Upper lobe of left lung (tissue), 6 donors: ENCODE measurements around the gene FEM1C. TPM values are rescaled to one million over a fixed set of nuclear protein-coding genes. Genes with fewer than 3 reads are reported as not detected.

Source experiments
- ATAC-seq, 2 donors: fragments of 200-7000 bp; cut with Tn5 transposase; one replicate each; pipeline ENCODE4 v1.9.1; 2022; ENCODE audit warnings: mild to moderate bottlenecking in 2 of 2, moderate library complexity in 2 of 2; ENCODE audit not compliant: low FRiP score in 2 of 2
- DNase-seq, 2 donors: peaks; one replicate each; pipeline ENCODE4 v3.0.0-alpha.2; 2019 to 2020
- H3K27ac ChIP-seq, 4 donors: fragments of 200-600 bp; sonication (generic); one replicate each; pipeline ENCODE4 v1.5.1; 2016 to 2019
- H3K27me3 ChIP-seq, 4 donors: fragments of 200-600 bp; sonication (generic); one replicate each; pipeline ENCODE4 v1.5.1; 2017 to 2019
- H3K36me3 ChIP-seq, 4 donors: fragments of 200-600 bp; sonication (generic); one replicate each; pipeline ENCODE4 v1.5.1; 2016 to 2019
- H3K4me1 ChIP-seq, 4 donors: fragments of 200-600 bp; sonication (generic); one replicate each; pipeline ENCODE4 v1.5.1; 2018 to 2019
- H3K4me3 ChIP-seq, 4 donors: fragments of 200-600 bp; sonication (generic); one replicate each; pipeline ENCODE4 v1.5.1; 2017 to 2019; ENCODE audit warnings: mild to moderate bottlenecking in 2 of 4, moderate library complexity in 1 of 4
- H3K9me3 ChIP-seq, 4 donors: fragments of 200-600 bp; sonication (generic); one replicate each; pipeline ENCODE4 v1.5.1; 2018 to 2019
- CTCF ChIP-seq, 6 experiments: fragments of 450-650 bp in 4 of 6; fragments of 200-600 bp in 2 of 6; sonication (generic) in 2 of 6; IDR thresholded peaks; one replicate each; pipeline ENCODE4 v1.5.1; 2016 to 2019; ENCODE audit warnings: antibody characterized with exemption in 6 of 6
- EP300 ChIP-seq, 4 donors: sonication (generic); formaldehyde crosslinking; IDR thresholded peaks; one replicate each; pipeline ENCODE4 v1.5.1; 2017; ENCODE audit warnings: antibody characterized with exemption in 4 of 4, control low read depth in 2 of 4
- POLR2A ChIP-seq, 4 donors: fragments of 450-650 bp; IDR thresholded peaks; one replicate each; pipeline ENCODE4 v1.5.1; 2016 to 2017; ENCODE audit warnings: antibody characterized with exemption in 4 of 4, mild to moderate bottlenecking in 2 of 4
- POLR2AphosphoS5 ChIP-seq, 2 donors: sonication (generic); formaldehyde crosslinking; IDR thresholded peaks; one replicate each; pipeline ENCODE4 v1.5.1; 2017; ENCODE audit warnings: antibody characterized with exemption in 2 of 2
- WGBS, 2 donors: methylation state at CpG; one replicate each; pipeline ENCODE4 v1.1.5; 2017 to 2018; 5-methylcytosine and 5-hydroxymethylcytosine counted together
- total RNA-seq, 6 donors: library from RNA; depleted of rRNA in 4 of 6; stranded (reverse); fragments of >200 nt in 4 of 6; gene quantifications; one replicate each; pipeline versions ENCODE4 v1.1.0 to v1.2.1, GENCODE V29; 2016 to 2021
- donor health status: DM: no; HTN: no; CAD: no; lungs with moderate emphysema.
- donor health status: DM: no; HTN: yes; CAD: no; lungs with severe emphysema.

Gene FEM1C
- total RNA-seq, 6 donors from 2014 or later, result 9.7 to 39.8 (median 24.5) TPM

GRCh38 chr5:115496936-115497576 is 47.5 kb downstream of the FEM1C start:
- no peak overlapping the region for H3K27ac ChIP-seq
- H3K27me3 ChIP-seq, result no peaks in the 10 kb centered on the region
- H3K4me1 ChIP-seq, result no peaks in the 10 kb centered on the region
- H3K4me3 ChIP-seq, result no peak overlapping the region
- H3K36me3 ChIP-seq, result no peaks in the 10 kb centered on the region
- H3K9me3 ChIP-seq, result no peaks in the 10 kb centered on the region
- TF ChIP-seq POLR2AphosphoS5 (IDR thresholded peaks at IDR 0.05) (no peak), POLR2A (IDR thresholded peaks at IDR 0.05) (no peak), CTCF (IDR thresholded peaks at IDR 0.05) (no peak), EP300 (IDR thresholded peaks at IDR 0.05) (no peak)
- no peak for DNase-seq
- ATAC-seq, result no peak
- WGBS, 2 donors, result 84 to 87% methylated on average over 5 of the region's 5 CpGs

GRCh38 chr5:115494570-115495289 is 49.8 kb downstream of the FEM1C start:
- H3K4me1 ChIP-seq, result peaks cover 0 to 9% (median 4%) of the 10 kb centered on the region in 4 donors
- no peaks in the 10 kb centered on the region for H3K9me3 ChIP-seq
- H3K36me3 ChIP-seq, result no peaks in the 10 kb centered on the region
- no peak overlapping the region for H3K27ac ChIP-seq
- TF ChIP-seq CTCF (IDR thresholded peaks at IDR 0.05), result no peak
- TF ChIP-seq EP300 (IDR thresholded peaks at IDR 0.05), result no peak
- no peak for TF ChIP-seq POLR2A (IDR thresholded peaks at IDR 0.05)
- TF ChIP-seq POLR2AphosphoS5 (IDR thresholded peaks at IDR 0.05), result no peak
- 83 to 84% methylated on average over 6 of the region's 6 CpGs for WGBS, 2 donors
- ATAC-seq, result no peak
- DNase-seq, result no peak
- no peak overlapping the region for H3K4me3 ChIP-seq
- no peaks in the 10 kb centered on the region for H3K27me3 ChIP-seq

- peak; percentile 59 to 83 for ATAC-seq
- Histone ChIP-seq H3K27me3 (no peaks in the 10 kb centered on the region), H3K4me1 (peaks cover 0 to 11% (median 6%) of the 10 kb centered on the region in 4 donors), H3K4me3 (no peak overlapping the region), H3K36me3 (no peaks in the 10 kb centered on the region), H3K27ac (peak overlapping the region in 3 of 4 donors; percentile 4 to 36 (median 14)), H3K9me3 (no peaks in the 10 kb centered on the region)
- 64 to 71% methylated on average over 2 of the region's 2 CpGs for WGBS, 2 donors
- TF ChIP-seq CTCF (IDR thresholded peaks at IDR 0.05) (no peak), EP300 (IDR thresholded peaks at IDR 0.05) (peak in 2 of 4 donors; percentile 39 to 86), POLR2AphosphoS5 (IDR thresholded peaks at IDR 0.05) (peak; percentile 33 to 64)
- peak in 1 of 2 donors; percentile 76 for DNase-seq
These were observed 54.0 kb downstream of the FEM1C start for GRCh38 chr5:115490596-115490995.

GRCh38 chr5:115489733-115490132 is 54.8 kb downstream of the FEM1C start:
- H3K9me3 ChIP-seq, result no peaks in the 10 kb centered on the region
- H3K27me3 ChIP-seq, result no peaks in the 10 kb centered on the region
- H3K4me1 ChIP-seq, result peaks cover 0 to 11% (median 6%) of the 10 kb centered on the region in 4 donors
- H3K4me3 ChIP-seq, result no peak overlapping the region
- DNase-seq (no peak), ATAC-seq (no peak)
- peak overlapping the region in 1 of 4 donors; percentile 23 for H3K27ac ChIP-seq
- TF ChIP-seq CTCF (IDR thresholded peaks at IDR 0.05) (no peak), POLR2A (IDR thresholded peaks at IDR 0.05) (no peak), EP300 (IDR thresholded peaks at IDR 0.05) (no peak), POLR2AphosphoS5 (IDR thresholded peaks at IDR 0.05) (no peak)
- H3K36me3 ChIP-seq, result no peaks in the 10 kb centered on the region
